Stimulated activated CD8-positive, alpha-beta memory T cell treated with anti-CD3 and anti-CD28 coated beads, Interleukin-4, amount 100 ng/mL, for 24 hours (primary cell): ENCODE results near the gene WNT7A.

Experiments
- DNase-seq: peaks from one replicate; pipeline ENCODE4 v3.0.0-alpha.2; 2020; ENCODE audit warnings: low read depth

The WNT7A gene

GRCh38 chr3:13884851-13885703 lies 5.2 kb upstream of the WNT7A start:
- DNase-seq = no peak

DNA sequence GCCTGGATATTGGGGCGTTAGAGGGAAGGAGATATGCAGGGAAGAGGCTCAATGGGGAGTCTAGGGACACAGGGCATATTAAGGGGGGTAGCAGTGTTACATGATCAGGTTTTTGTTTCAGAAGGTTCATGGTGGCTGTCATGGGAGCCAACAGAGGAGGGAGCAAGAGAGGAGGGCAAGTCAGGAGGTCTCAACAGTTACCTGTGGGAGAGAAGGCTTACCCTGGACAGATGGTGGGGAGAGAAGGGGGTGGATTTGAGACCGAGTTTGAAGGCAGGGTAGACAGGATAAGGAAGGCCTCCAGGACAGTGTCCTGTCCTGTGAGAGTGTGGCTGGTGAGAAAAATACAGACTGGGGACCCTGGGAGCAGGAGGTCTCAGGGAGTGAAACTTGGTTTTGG lies 3.8 kb upstream of the WNT7A start:
- DNase-seq = no peak

DNA sequence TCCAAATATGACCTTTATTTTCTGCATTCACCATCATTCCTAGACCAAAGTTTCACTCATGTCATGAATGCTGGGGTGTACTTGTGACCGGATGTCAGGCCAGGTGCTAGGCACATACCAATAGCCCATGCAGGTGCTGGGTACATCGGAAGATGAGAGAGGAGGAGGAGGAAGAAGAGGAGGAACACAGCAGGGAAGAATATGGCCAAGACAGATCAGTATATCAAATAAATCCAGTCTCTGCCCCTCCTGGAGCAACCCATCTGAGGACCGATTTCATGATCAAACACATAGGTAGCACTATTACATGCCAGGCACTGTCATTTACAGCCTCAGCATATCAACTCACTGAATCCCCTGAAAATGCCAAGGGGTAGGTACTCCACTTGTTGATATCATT lies 3.0 kb upstream of the WNT7A start:
- DNase-seq = no peak

DNA sequence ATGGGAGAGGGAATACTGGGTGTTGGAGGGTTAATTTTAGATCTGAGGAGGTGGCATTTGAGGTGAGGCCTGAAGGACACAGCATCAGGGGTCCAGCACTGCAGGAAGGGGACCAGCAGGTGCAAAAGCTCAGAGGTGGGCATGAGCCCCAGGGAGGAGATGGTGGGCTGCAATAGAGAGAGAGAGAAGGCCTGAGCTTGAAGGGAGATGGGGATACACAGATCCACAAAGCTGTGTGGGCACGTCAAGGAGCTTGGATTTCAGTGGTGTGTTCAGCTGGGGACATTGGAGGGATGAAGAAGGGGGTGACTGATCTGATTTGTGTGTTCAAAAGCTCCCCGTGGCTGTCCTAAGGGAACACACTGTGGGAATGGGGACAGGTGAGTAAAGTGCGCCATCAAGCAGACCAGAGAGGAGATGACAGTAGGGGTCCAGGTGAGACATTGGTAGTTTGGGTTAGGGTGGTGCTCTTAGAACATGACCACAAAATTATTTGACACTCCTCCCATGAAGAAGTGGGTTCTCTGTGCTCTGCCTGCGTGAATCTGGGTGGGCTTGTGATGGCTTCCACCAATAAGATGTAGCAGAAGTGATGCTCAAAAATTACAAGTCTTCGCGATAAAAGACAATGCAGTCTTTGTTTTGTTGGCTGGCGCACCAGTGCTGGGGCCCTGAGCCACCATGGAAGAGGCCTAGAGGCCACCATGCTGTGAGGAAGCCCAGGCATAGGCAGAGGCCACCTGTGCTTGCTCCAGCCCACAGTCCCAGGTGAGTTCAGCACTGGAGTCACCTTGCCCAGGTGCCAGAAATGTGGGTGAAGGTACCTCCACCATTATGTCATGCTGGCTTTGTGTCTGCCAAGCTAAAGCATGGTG lies 1.9 kb upstream of the WNT7A start:
- DNase-seq = no peak

- DNase-seq = no peak
Observed at GRCh38 chr3:13880811-13881156, 913 bp upstream of the WNT7A start.

DNA sequence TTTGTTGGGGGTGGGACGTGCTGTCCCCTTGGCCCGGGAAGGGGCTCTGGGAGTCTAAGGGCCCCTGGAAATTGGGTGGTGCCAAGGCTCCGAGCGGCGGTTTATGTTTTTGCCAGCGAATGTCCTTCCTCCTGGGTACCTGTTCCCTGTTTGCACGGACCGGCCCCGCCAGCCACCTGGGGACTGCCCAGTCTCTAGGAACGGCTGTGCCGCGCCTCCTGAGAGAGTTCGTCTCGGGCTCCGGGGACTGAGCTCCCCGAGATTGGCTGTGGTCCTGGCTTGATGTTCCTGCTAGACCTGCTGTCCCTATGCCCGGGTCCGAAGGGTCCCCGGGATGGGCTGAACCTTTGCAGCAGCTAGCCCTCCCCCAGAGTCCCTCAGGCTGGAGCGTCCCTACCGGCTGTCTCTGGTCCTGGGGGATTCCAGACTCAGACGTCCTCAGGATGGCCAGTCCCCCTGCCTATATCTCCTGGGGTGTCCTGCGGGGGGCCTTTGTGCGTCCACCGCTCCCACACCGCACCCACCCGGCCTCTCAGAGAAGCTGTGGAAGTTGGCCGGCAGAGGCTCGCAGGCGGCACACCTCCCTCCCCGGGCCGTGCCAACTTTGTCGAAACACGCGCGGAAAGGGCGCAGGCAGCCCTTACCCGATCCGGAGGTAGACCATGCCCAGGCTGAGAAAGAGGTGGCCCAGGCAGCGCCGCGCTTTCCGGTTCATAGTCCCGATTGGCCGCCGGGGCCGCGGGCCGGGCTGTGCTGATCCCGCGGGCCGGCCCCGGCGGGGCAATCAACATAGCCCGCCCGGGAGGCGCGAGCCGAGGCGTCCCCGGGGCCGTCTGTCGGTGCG lies 547 bp downstream of the WNT7A start:
- no peak for DNase-seq

DNA sequence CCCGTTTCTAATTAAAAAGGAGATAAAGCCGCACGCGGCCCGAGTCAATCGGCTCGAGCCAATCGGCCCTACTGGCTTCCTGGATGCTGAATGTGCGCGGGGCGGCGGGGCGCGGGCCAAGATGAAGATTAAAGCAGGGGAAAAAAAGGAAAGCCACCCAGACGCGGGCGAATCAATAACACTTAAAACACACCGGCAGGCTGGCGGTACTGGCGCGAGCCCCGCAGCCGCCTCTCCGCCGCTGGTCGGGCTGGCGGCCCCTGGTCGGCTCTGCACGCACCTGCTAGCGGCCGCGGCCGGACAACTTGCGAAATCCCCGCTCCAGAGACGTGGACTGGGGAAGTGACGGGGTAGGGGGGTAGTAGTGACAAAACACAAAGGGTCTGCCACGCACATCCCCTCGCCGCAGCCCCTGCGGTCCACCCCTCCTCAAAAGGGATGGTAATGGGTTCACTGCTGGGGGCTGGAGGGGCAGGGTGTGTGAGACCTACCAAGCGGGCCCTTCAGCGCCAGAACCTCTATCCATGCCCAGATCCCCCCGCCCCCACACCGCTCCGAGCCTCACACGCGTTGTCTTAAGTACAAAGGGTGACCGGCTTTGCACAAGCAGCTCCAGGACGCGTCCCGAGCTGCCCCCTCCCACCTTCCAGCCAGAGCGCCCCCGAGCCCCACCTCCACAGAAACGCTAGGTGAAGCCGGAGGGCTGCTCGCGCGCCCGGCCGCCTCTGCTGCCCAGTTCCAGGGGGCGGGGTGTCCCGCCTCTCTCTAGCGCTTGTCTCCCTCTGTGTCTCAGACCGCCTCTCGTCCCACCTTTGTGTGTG lies 1.4 kb downstream of the WNT7A start:
- no peak for DNase-seq

DNA sequence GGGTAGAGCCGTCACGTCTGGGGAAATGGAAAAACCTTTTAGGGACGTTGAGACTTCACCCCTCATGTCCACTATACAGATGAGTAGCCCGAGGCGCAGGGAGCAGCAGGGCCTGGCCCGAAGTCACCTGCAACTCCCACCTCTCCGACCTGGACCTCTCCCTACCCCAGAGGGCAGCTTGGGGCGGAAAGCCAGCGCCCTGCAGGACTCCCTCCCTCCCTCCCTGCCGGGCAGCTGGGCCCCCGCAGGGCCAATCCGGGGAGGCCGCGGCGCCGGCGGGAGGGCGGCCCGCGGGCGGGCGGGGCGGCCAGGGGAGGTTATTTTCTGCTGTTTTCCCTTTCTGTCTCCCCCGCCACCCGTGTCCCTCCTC lies 2.0 kb downstream of the WNT7A start:
- DNase-seq = no peak

- no peak for DNase-seq
Observed at GRCh38 chr3:13876451-13877100, 3.3 kb downstream of the WNT7A start.

GRCh38 chr3:13874891-13875290 lies 5.0 kb downstream of the WNT7A start:
- no peak for DNase-seq

DNA sequence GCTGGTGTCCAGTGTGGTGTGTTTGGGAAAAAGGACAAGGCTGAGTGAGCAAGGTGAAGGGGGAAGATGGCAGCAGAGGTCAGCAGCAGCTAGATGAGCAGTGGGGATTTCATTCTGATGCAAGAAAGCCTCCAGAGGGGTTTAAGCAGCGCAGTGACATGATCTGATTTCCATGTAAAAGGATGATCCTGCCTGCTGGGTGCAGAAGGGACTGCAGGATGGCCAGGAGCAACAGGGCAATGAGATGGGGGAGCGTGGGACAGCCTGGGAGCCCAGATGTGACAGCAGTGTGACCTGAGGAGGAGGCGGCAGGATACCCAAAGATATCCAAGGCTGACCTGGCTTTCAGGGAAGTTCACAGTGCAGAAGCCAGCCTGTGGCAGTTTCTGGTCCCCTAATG lies 6.1 kb downstream of the WNT7A start:
- DNase-seq = no peak

GRCh38 chr3:13872451-13872850 lies 7.4 kb downstream of the WNT7A start:
- no peak for DNase-seq

GRCh38 chr3:13871791-13872190 lies 8.1 kb downstream of the WNT7A start:
- DNase-seq = no peak

DNA sequence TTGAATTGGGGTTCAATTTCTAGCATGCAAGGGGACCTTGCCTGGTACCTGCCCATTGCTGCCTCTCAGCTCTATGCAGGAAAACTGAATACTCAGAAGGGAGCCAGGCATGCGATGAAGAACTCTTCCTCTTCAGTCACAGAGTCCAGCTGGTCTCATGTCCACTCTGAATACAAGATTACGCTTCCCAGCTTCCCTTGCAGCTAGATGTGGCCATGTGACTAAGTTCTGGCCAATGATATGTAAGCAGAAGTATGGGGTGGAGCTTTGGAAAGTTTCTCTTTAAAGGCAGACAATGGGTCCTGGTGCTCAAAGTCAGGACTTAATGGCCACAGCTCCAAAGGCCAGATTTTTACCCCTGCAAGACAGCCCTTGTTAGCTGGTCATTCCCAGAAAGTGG lies 9.0 kb downstream of the WNT7A start:
- no peak for DNase-seq

GRCh38 chr3:13869761-13870343 lies 10.0 kb downstream of the WNT7A start:
- no peak for DNase-seq

GRCh38 chr3:13868844-13869724 lies 10.8 kb downstream of the WNT7A start:
- no peak for DNase-seq

GRCh38 chr3:13867732-13868131 lies 12.1 kb downstream of the WNT7A start:
- DNase-seq = no peak

DNA sequence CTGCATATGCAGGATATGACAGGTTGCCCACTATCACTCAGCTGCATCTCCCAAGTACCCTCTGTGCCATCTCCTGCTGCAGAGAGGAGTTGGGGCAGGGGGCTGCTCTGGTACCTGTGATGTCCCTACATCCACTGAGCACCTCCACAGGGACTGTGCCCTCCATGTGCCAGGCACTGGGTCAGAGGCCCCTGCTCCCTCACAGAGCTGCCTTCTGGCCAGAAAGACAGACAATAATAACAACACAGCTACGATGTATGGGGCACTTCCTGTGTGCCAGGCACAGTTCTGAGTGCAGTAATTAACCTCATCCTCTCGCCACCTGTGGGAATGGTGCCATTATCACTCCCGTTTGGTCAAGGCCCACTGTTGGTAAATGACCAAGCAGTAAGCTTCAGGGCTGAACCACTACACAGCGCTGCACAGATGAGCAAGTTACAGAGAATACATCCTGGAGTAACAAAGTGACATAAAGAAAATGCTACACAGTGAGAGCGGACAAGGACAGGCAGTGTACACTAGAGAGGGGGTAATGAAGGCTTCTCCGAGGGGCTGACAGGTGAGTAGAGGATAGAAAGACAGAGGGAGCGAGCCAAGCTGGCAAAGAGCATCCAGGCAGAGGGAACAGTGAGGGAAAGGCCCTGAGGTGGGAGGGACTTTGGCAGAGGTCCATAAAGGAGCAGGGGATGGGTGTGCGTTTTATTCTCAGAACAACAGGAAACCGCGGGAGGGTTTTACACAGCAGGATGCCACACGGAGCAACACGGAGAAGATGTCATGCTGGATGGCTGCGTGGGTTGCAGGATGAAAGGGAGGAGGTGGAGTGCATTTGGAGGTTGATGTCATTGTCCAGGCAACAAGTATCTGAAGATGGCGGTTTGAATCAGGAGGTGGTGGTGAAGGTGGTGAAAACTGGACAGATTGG lies 13.6 kb downstream of the WNT7A start:
- DNase-seq = no peak

DNA sequence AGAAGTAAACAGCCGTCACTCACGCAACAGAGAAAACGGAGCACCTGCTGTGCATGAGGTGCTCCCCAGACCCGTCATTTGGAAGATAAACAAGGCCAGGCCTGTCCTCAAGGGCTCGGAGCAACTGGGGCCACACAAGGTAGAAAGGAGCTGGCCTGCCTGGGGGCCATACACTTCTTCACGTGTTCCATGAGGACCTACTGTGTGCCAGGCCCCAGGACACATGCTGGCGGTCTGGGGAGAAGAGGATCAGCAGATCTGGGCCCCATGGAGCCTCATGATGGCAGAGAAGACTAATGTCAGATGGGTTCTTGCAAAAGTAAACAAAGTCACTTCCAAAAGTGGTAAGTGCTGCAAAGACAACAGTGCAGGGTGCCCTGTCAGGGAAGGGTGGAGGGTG lies 14.3 kb downstream of the WNT7A start:
- DNase-seq = no peak
